Kidney (tissue), 14 donors: ENCODE results near the gene MRPL17. TPM values are rescaled to one million over a fixed set of nuclear protein-coding genes. Genes with fewer than 3 reads are reported as not detected.

Experiments
- DNase-seq, 5 donors: peaks; one replicate each; pipeline ENCODE4 v3.0.0-alpha.2; 2013 to 2020
- FAIRE-seq: peaks from 2 replicates; lab custom pipeline; 2012; peaks lifted over from hg19 to GRCh38; lab: Jason Lieb, UNC
- H3K27ac ChIP-seq, 2 donors: one replicate each; pipeline ENCODE4 v1.7.0; 2013; ENCODE audit warnings: low read depth in 2 of 2, low read length in 2 of 2, inconsistent platforms in 1 of 2
- H3K27me3 ChIP-seq: one replicate; pipeline ENCODE4 v1.7.1; 2013; ENCODE audit warnings: low read length, inconsistent platforms; ENCODE audit not compliant: control insufficient read depth, insufficient read depth
- H3K36me3 ChIP-seq, 3 donors: one replicate each; pipeline versions ENCODE4 v1.7.0 to v1.7.1; 2013; ENCODE audit warnings: low read length in 3 of 3, control low read depth in 1 of 3, inconsistent platforms in 1 of 3; ENCODE audit not compliant: insufficient read depth in 3 of 3, control insufficient read depth in 2 of 3
- H3K4me1 ChIP-seq, 3 donors: one replicate each; pipeline versions ENCODE4 v1.7.0 to v1.7.1; 2013; ENCODE audit warnings: low read length in 3 of 3, inconsistent platforms in 1 of 3, low read depth in 1 of 3; ENCODE audit not compliant: control insufficient read depth in 2 of 3, insufficient read depth in 2 of 3
- H3K4me3 ChIP-seq, 3 donors: one replicate each; pipeline versions ENCODE4 v1.7.0 to v1.8.1; 2013; ENCODE audit warnings: low read length in 3 of 3, control low read depth in 1 of 3, inconsistent platforms in 1 of 3
- H3K9ac ChIP-seq, 3 donors: one replicate each; pipeline versions ENCODE4 v1.7.0 to v1.7.1; 2013; ENCODE audit warnings: low read length in 3 of 3, control low read depth in 1 of 3, inconsistent platforms in 1 of 3
- H3K9me3 ChIP-seq, 3 donors: one replicate each; pipeline versions ENCODE4 v1.7.0 to v1.7.1; 2013; ENCODE audit warnings: low read length in 3 of 3, control low read depth in 1 of 3, inconsistent platforms in 1 of 3; ENCODE audit not compliant: control insufficient read depth in 2 of 3, insufficient read depth in 1 of 3
- intact Hi-C: fragments of 100-400 bp; cut with DNase I; formaldehyde crosslinking; loops from one replicate; pipeline ENCODE4 v1.11.1; 2022
- polyA plus RNA-seq: library from polyadenylated mRNA; stranded (reverse); fragments of 350-450 nt; fragmentation: Illumina TruSeq; extraction: RNeasy Lipid Tissue Mini Kit (QIAGEN cat#74804); gene quantifications from one replicate; pipeline ENCODE4 v1.2.3, GENCODE V29; 2014; ENCODE audit warnings: low read depth, low replicate concordance; ENCODE audit not compliant: insufficient read depth
- total RNA-seq: library from RNA; stranded (reverse); fragmentation: NEBNext Ultra II Directional; extraction: Animal tissue kit (Norgen Biotek cat#: 25700); gene quantifications from one replicate; pipeline ENCODE4 v1.2.1, GENCODE V29; 2021
- TF ChIP-seq, protein P1 (sequence below): IDR thresholded peaks from 3 replicates; pipeline ENCODE4 v1.5.1; 2012; ENCODE audit warnings: mild to moderate bottlenecking, moderate library complexity, borderline replicate concordance; ENCODE audit not compliant: insufficient read depth; ENCODE audit errors: extremely low read depth
- donor health status: control.
- donor health status: control.
- donor health status: control.
- donor health status: control.
- donor health status: control.
- donor health status: DM: yes; HTN: yes; CAD: no.
- donor health status: Normal renal cell carcinoma (clear cell type).

Gene MRPL17
- total and polyA plus RNA-seq, 2 donors from 2014 or later: 44.0 to 121 TPM

- Histone ChIP-seq H3K4me3 (no peak overlapping the region), H3K27ac (no peak overlapping the region), H3K9me3 (no peaks in the 10 kb centered on the region), H3K4me1 (peaks cover 0 to 3% (median 0%) of the 10 kb centered on the region in 3 donors), H3K9ac (no peak overlapping the region), H3K27me3 (no peaks in the 10 kb centered on the region), H3K36me3 (no peaks in the 10 kb centered on the region)
- no peak for FAIRE-seq
- DNase-seq: no peak
- TF ChIP-seq, protein P1, sequence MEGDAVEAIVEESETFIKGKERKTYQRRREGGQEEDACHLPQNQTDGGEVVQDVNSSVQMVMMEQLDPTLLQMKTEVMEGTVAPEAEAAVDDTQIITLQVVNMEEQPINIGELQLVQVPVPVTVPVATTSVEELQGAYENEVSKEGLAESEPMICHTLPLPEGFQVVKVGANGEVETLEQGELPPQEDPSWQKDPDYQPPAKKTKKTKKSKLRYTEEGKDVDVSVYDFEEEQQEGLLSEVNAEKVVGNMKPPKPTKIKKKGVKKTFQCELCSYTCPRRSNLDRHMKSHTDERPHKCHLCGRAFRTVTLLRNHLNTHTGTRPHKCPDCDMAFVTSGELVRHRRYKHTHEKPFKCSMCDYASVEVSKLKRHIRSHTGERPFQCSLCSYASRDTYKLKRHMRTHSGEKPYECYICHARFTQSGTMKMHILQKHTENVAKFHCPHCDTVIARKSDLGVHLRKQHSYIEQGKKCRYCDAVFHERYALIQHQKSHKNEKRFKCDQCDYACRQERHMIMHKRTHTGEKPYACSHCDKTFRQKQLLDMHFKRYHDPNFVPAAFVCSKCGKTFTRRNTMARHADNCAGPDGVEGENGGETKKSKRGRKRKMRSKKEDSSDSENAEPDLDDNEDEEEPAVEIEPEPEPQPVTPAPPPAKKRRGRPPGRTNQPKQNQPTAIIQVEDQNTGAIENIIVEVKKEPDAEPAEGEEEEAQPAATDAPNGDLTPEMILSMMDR: no peak
- intact Hi-C loops: no loop called here
These were observed 19.2 kb downstream of the MRPL17 start for GRCh38 chr11:6663794-6664469.

DNA sequence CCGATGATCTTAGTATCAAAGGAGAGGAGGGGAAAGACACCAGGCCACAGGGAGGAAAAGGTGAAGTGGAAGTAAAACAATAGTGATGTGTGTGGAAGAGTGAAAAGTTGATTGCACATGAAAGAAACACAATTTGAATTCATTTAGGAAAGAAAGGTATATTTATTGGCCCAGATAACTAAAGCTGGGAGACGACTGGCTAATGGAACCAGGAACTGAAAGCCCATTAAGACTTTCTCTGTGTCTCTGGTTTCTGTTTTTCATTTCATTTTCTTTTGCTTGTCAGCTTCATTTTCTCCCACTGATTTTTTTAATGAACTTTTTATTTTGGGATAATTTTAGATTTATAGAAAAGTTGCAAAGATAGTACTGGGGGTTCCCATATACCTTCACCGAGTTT, 22.4 kb downstream of the MRPL17 start:
- FAIRE-seq (no peak), DNase-seq (no peak)
- H3K9me3 ChIP-seq: no peaks in the 10 kb centered on the region
- peaks cover 0 to 3% (median 0%) of the 10 kb centered on the region in 3 donors for H3K4me1 ChIP-seq
- no peak overlapping the region for H3K9ac ChIP-seq
- intact Hi-C loops: no loop called here
- no peaks in the 10 kb centered on the region for H3K36me3 ChIP-seq
- H3K4me3 ChIP-seq: no peak overlapping the region
- TF ChIP-seq, protein P1: no peak
- H3K27me3 ChIP-seq: no peaks in the 10 kb centered on the region
- no peak overlapping the region for H3K27ac ChIP-seq

DNA sequence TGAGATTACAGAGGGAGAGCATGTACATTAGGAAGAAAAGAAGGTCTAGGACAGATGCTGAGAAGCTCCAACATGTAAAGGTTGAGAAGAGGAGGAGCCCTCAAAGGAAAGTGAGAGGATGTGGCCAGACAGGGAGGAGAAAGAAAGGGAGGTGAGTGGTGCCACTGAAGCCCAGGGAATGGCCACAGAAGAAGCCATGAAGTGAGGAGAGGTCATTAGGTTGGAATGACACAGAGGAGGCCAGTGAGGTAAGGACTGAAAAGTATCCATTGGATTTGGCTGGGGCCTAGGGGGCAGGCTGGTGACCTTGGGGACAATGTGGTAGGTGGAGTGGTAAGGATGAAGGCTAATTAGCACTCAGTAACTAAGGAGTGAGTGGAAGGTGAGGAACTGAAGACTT, 24.5 kb downstream of the MRPL17 start:
- Histone ChIP-seq H3K4me1 (peaks cover 0 to 3% (median 0%) of the 10 kb centered on the region in 3 donors), H3K36me3 (no peaks in the 10 kb centered on the region), H3K9me3 (no peaks in the 10 kb centered on the region), H3K27ac (no peak overlapping the region), H3K27me3 (no peaks in the 10 kb centered on the region), H3K4me3 (no peak overlapping the region), H3K9ac (no peak overlapping the region)
- DNase-seq: no peak
- TF ChIP-seq, protein P1: no peak
- intact Hi-C loops: no loop called here
- FAIRE-seq: no peak
